ENCODE measurements around the gene FLNB.

FLNB gene

DNA sequence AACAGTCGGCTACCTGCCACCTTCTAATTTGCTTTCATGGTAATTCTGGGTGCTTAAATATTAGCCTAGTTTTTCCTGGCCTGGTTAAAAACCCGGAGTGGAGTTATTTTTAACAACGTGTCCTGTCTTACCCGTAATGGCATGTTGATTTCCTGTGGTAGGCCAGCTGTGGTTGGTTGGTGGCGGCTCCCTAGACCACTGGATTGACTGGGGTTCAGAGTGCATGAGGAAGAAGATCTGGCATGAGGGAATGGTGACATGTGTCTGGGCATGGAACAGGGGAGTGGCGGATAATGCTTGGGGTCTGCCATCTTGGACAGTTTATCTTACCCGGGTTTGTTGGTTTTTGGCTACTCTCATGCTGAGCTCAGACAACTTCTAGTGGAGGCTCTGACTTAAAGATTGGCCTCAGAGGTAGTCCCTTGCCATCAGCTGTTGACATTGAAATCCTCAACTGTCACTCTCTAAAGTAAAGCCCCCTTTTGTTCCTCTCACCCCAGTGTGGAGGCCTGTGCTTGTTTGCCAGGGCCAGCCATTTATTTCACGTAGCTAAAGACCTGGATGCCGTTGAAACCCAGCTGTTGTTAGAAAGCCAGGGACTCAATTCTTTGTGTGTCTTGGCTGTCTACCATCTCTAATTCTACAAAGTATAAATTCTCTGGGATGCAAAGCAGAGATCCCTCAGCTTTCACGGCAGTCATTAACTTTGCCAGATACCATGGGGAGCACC is 121.0 kb downstream of the FLNB start:
- ATAC-seq (ENCODE audit: low read depth) (no peak), DNase-seq (ENCODE audit: low spot score) (no peak)
- H3K4me3 ChIP-seq (ENCODE audit: severe bottlenecking): no peak overlapping the region
- H3K36me3 ChIP-seq (ENCODE audit: low read depth): peaks cover 100% of the 10 kb centered on the region
- no peak overlapping the region for H3K27ac ChIP-seq (ENCODE audit: poor library complexity, severe bottlenecking)
- no peaks in the 10 kb centered on the region for H3K4me1 ChIP-seq (ENCODE audit: insufficient read depth, poor library complexity, severe bottlenecking)
- no peaks in the 10 kb centered on the region for H3K9me3 ChIP-seq (ENCODE audit: severe bottlenecking)
- no peaks in the 10 kb centered on the region for H3K27me3 ChIP-seq (ENCODE audit: insufficient read depth, poor library complexity, severe bottlenecking)
- TF ChIP-seq, protein P1, sequence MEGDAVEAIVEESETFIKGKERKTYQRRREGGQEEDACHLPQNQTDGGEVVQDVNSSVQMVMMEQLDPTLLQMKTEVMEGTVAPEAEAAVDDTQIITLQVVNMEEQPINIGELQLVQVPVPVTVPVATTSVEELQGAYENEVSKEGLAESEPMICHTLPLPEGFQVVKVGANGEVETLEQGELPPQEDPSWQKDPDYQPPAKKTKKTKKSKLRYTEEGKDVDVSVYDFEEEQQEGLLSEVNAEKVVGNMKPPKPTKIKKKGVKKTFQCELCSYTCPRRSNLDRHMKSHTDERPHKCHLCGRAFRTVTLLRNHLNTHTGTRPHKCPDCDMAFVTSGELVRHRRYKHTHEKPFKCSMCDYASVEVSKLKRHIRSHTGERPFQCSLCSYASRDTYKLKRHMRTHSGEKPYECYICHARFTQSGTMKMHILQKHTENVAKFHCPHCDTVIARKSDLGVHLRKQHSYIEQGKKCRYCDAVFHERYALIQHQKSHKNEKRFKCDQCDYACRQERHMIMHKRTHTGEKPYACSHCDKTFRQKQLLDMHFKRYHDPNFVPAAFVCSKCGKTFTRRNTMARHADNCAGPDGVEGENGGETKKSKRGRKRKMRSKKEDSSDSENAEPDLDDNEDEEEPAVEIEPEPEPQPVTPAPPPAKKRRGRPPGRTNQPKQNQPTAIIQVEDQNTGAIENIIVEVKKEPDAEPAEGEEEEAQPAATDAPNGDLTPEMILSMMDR (IDR thresholded peaks at IDR 0.05; ENCODE audit: poor library complexity, severe bottlenecking): no peak

DNA sequence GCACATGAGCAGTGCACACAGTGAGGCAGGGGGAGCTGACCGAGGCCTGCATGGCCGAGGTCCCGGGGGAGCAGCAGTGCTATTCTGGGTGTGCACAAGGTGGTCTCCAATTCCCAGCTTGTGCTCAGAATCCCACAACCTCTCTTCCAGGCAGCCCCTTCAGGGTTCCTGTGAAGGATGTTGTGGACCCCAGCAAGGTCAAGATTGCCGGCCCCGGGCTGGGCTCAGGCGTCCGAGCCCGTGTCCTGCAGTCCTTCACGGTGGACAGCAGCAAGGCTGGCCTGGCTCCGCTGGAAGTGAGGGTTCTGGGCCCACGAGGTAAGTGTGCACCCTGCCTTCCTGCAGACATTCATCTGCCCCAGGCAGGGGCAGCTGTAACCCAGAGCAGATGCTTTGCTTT is 122.4 kb downstream of the FLNB start:
- Histone ChIP-seq H3K4me1 (ENCODE audit: insufficient read depth, poor library complexity, severe bottlenecking) (no peaks in the 10 kb centered on the region), H3K36me3 (ENCODE audit: low read depth) (peaks cover 100% of the 10 kb centered on the region), H3K27ac (ENCODE audit: poor library complexity, severe bottlenecking) (no peak overlapping the region), H3K27me3 (ENCODE audit: insufficient read depth, poor library complexity, severe bottlenecking) (no peaks in the 10 kb centered on the region), H3K9me3 (ENCODE audit: severe bottlenecking) (no peaks in the 10 kb centered on the region), H3K4me3 (ENCODE audit: severe bottlenecking) (no peak overlapping the region)
- TF ChIP-seq, protein P1 (IDR thresholded peaks at IDR 0.05; ENCODE audit: poor library complexity, severe bottlenecking): no peak
- DNase-seq (ENCODE audit: low spot score) (no peak), ATAC-seq (ENCODE audit: low read depth) (0 out of 3 replicates have a peak, but pooled peaks have one; percentile 1)

DNA sequence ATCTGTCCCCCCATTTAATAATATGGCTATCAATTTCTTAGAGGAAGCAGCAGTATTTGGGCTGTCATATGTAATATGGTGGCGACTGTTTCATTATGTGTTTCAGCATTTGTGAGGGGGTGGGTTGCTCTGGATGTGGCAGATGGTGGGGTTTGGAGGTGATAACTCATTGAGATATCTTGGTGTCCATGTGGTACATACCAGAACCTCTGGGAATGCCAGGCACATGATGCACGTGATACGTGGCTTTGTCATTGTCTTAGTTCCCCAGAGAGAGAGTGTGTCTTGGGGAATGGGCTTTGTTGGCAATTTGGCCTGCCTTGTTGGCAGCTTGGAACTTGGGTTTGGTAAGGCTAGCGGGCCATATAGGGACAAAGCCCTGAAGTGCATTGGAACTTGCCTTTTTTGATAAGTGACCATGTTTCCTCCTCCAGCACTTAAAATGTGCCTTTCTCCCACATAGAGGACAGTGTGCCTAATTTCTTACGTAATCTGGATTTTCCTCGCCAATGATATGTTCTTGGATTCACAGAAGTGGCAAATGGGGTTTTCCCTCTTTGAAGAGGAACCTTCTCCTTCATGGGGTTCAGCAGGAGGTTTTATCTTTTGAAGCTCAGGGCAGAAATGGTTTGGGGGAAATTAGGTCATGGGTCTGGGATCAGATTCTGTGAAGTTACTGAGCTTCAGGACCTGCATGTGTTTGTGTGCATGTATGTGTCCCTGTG is 123.0 kb downstream of the FLNB start:
- no peaks in the 10 kb centered on the region for H3K27me3 ChIP-seq (ENCODE audit: insufficient read depth, poor library complexity, severe bottlenecking)
- H3K36me3 ChIP-seq (ENCODE audit: low read depth): peaks cover 100% of the 10 kb centered on the region
- TF ChIP-seq, protein P1 (IDR thresholded peaks at IDR 0.05; ENCODE audit: poor library complexity, severe bottlenecking): no peak

DNA sequence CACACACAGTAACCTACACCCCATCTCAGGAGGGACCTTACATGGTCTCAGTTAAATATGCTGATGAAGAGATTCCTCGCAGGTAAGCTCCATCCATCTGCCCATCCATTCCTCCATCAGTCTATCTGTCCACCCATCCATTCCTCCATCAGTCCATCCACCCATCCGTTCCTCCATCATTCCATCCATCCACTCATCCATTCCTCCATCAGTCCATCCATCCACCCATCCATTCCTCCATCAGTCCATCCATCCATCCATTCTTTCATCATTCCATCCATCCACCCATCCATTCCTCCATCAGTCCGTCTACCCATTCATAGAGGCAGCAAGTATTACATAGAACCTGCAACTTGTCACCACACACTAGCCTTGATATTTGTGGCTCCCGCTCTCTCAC is 124.6 kb downstream of the FLNB start:
- Histone ChIP-seq H3K27me3 (ENCODE audit: insufficient read depth, poor library complexity, severe bottlenecking) (no peaks in the 10 kb centered on the region), H3K36me3 (ENCODE audit: low read depth) (peaks cover 100% of the 10 kb centered on the region), H3K27ac (ENCODE audit: poor library complexity, severe bottlenecking) (no peak overlapping the region), H3K4me3 (ENCODE audit: severe bottlenecking) (no peak overlapping the region), H3K9me3 (ENCODE audit: severe bottlenecking) (no peaks in the 10 kb centered on the region), H3K4me1 (ENCODE audit: insufficient read depth, poor library complexity, severe bottlenecking) (no peaks in the 10 kb centered on the region)
- ATAC-seq (ENCODE audit: low read depth) (no peak), DNase-seq (ENCODE audit: low spot score) (no peak)
- TF ChIP-seq, protein P1 (IDR thresholded peaks at IDR 0.05; ENCODE audit: poor library complexity, severe bottlenecking): no peak

More for the DNA sequence above, 123.0 kb downstream of the FLNB start:
- Histone ChIP-seq H3K27ac (ENCODE audit: poor library complexity, severe bottlenecking) (no peak overlapping the region), H3K4me1 (ENCODE audit: insufficient read depth, poor library complexity, severe bottlenecking) (no peaks in the 10 kb centered on the region), H3K9me3 (ENCODE audit: severe bottlenecking) (no peaks in the 10 kb centered on the region), H3K4me3 (ENCODE audit: severe bottlenecking) (no peak overlapping the region)
- ATAC-seq (ENCODE audit: low read depth): no peak
- no peak for DNase-seq (ENCODE audit: low spot score)

DNA sequence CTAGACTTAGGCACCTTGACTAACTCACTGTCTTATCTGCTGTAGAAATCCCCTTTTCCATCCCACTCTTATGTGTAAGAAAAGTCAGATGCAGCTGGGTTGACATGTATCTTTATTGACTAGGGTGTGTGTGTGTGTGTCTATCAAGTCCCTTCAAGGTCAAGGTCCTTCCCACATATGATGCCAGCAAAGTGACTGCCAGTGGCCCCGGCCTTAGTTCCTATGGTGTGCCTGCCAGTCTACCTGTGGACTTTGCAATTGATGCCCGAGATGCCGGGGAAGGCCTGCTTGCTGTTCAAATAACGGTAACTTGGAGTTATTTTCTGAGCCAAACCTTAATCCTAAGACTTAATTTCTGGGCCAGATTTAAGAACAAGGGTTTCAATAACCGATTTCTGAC is 126.2 kb downstream of the FLNB start:
- H3K36me3 ChIP-seq (ENCODE audit: low read depth): peaks cover 100% of the 10 kb centered on the region
- H3K4me1 ChIP-seq (ENCODE audit: insufficient read depth, poor library complexity, severe bottlenecking): no peaks in the 10 kb centered on the region
- ATAC-seq (ENCODE audit: low read depth) (no peak), DNase-seq (ENCODE audit: low spot score) (no peak)
- TF ChIP-seq, protein P1 (IDR thresholded peaks at IDR 0.05; ENCODE audit: poor library complexity, severe bottlenecking): no peak
- H3K27ac ChIP-seq (ENCODE audit: poor library complexity, severe bottlenecking): no peak overlapping the region
- H3K4me3 ChIP-seq (ENCODE audit: severe bottlenecking): no peak overlapping the region
- no peaks in the 10 kb centered on the region for H3K9me3 ChIP-seq (ENCODE audit: severe bottlenecking)
- no peaks in the 10 kb centered on the region for H3K27me3 ChIP-seq (ENCODE audit: insufficient read depth, poor library complexity, severe bottlenecking)
